K562 (cell line): Measurements from ENCODE around the gene TMEM132C. TPM values are rescaled to one million over a fixed set of nuclear protein-coding genes. Genes with fewer than 3 reads are reported as not detected.

Experiments used
- HOXB6 ChIP-seq: fragments of 250-450 bp; sonication (Bioruptor Pico); IDR thresholded peaks from 2 replicates; pipeline ENCODE4 v1.5.1; 2022; ENCODE audit warnings: mild to moderate bottlenecking, borderline replicate concordance
- LCOR ChIP-seq: sonication (generic); formaldehyde crosslinking; IDR thresholded peaks from 2 replicates; pipeline ENCODE4 v1.8.0; 2022; ENCODE audit warnings: mild to moderate bottlenecking, missing genetic modification reagents
- ZNF24 ChIP-seq: fragments of 450-650 bp; IDR thresholded peaks from 2 replicates; pipeline ENCODE4 v1.6.1; 2016
- ZNF407 ChIP-seq: fragments of 450-650 bp; IDR thresholded peaks from 2 replicates; pipeline ENCODE4 v1.6.1; 2016; ENCODE audit warnings: low read depth
- polyA plus RNA-seq, 8 experiments: library from polyadenylated mRNA; depleted of rRNA in 4 of 8; stranded (reverse) in 5 of 8; unstranded in 3 of 8; fragments of >200 nt; fragmentation: Nextera tagmentation in 2 of 8; fragmentation: Illumina TruSeq in 1 of 8; extraction: Ambion mirVana in 2 of 8; extraction: Trizol in 1 of 8; gene quantifications; 2 replicates each; pipeline versions ENCODE4 v1.2.1 to v1.2.3, GENCODE V29; 2011 to 2014; ENCODE audit warnings: inconsistent platforms in 1 of 8, missing spikeins in 1 of 8
- total RNA-seq, 7 experiments: library from RNA; depleted of rRNA in 6 of 7; stranded (reverse); fragments of >200 nt in 6 of 7; fragmentation: Illumina TruSeq in 2 of 7; extraction: Trizol in 2 of 7; gene quantifications; 2 replicates each; pipeline versions ENCODE4 v1.2.1 to v1.2.3, GENCODE V29; 2011 to 2021; ENCODE audit warnings: low replicate concordance in 1 of 7

Gene TMEM132C
- total and polyA plus RNA-seq, 9 of the 15 experiments (the other 6 are each of a cell fraction or from before 2014, with no cell fraction given): not detected

- TF ChIP-seq ZNF407 (no peak), HOXB6 (CRISPR knock-in tag) (no peak), LCOR (CRISPR knock-in tag) (no peak), ZNF24 (no peak)
Measured at GRCh38 chr12:128269181-128269591, 2.2 kb downstream of the TMEM132C start (continued).
